Subcutaneous adipose tissue (tissue), 4 donors: ENCODE data around the gene RARRES1. TPM values are rescaled to one million over a fixed set of nuclear protein-coding genes. Genes with fewer than 3 reads are reported as not detected.

ENCODE experiments used
- CTCF ChIP-seq: fragments of 450-650 bp; IDR thresholded peaks from one replicate; pipeline ENCODE4 v1.5.1; 2016; ENCODE audit warnings: low read depth, mild to moderate bottlenecking, control low read depth, antibody characterized with exemption, moderate library complexity
- small RNA-seq: library from RNA; depleted of rRNA; stranded (forward); fragments of <200 nt; gene quantifications from one replicate; pipeline ENCODE3, GENCODE V24; 2016
- total RNA-seq, 4 donors: library from RNA; depleted of rRNA; stranded (reverse); fragments of >200 nt; gene quantifications; one replicate each; pipeline ENCODE4 v1.1.0, GENCODE V29; 2016

Gene RARRES1
- total RNA-seq, 4 donors from 2014 or later: 6.2 to 39.9 (median 8.2) TPM

- no peak for TF ChIP-seq CTCF
Observed at GRCh38 chr3:158652463-158652862, 79.8 kb downstream of the RARRES1 start.

- TF ChIP-seq CTCF: no peak
Observed at GRCh38 chr3:158651192-158651591, 81.1 kb downstream of the RARRES1 start.

- TF ChIP-seq CTCF: no peak
Observed at GRCh38 chr3:158649791-158650190, 82.5 kb downstream of the RARRES1 start.

Small RNA genes within 50 kb of the gene (small RNA-seq; reads per million reads assigned to genes)
- gene AC080013.6: not detected

Other genes with a start within 250 kb of the RARRES1 start
- 1 to 10 TPM; 4.0 to 6.2 (median 4.5) TPM for gene MLF1, start 161.3 kb downstream of the RARRES1 start, total RNA-seq
- 10 to 100 TPM; 34.2 to 62.4 (median 49.0) TPM for gene GFM1, start 87.9 kb downstream of the RARRES1 start, total RNA-seq
- 10 to 100 TPM; 13.2 to 28.0 (median 15.2) TPM for gene LXN, start 59.8 kb downstream of the RARRES1 start, total RNA-seq
- gene MFSD1, start 69.6 kb upstream of the RARRES1 start, total RNA-seq: 100 to 1,000 TPM in 3 of 4 donors, 10 to 100 TPM in 1; 61.2 to 282 (median 143) TPM